B cell (primary cell): ENCODE data around the gene VPS13D. TPM values are rescaled to one million over a fixed set of nuclear protein-coding genes. Genes with fewer than 3 reads are reported as not detected.

Experiments used
- ATAC-seq: fragments of 200-7000 bp; cut with Tn5 transposase; one replicate; pipeline ENCODE4 v1.10.0; 2021; ENCODE audit warnings: low read depth, mild to moderate bottlenecking, moderate number of reproducible peaks, moderate library complexity
- CTCF ChIA-PET: fragments of 350-600 bp; sonication (Branson Sonifier 250); formaldehyde crosslinking; loops from one replicate; lab custom pipeline; 2021; ENCODE audit warnings: antibody characterized with exemption, inconsistent platforms; lab: Charles Lee
- POLR2A ChIA-PET: fragments of 350-600 bp; sonication (Branson Sonifier 250); formaldehyde crosslinking; loops from one replicate; lab custom pipeline; 2021; ENCODE audit warnings: antibody characterized with exemption; lab: Charles Lee
- DNase-seq: peaks from one replicate; pipeline ENCODE4 v3.0.0; 2013
- H2AFZ ChIP-seq: 2 replicates; pipeline ENCODE4 v1.6.1; 2012; ENCODE audit warnings: mild to moderate bottlenecking, low read depth, low read length; ENCODE audit not compliant: insufficient read depth, poor library complexity, severe bottlenecking
- H3K27ac ChIP-seq, 2 donors: 1 replicate in 1 of 2; 2 replicates in 1 of 2; pipeline ENCODE4 v1.5.1; 2012 to 2013; ENCODE audit warnings: low read length in 2 of 2, mild to moderate bottlenecking in 2 of 2, moderate library complexity in 1 of 2
- H3K27me3 ChIP-seq, 4 experiments: fragments of 200-600 bp in 1 of 4; sonication (generic) in 1 of 4; replicated peaks in 1 of 4; 1 replicate in 2 of 4; 2 replicates in 2 of 4; pipeline versions ENCODE4 v1.6.1 to v1.7.0; 2013 to 2016; ENCODE audit warnings: low read length in 3 of 4, mild to moderate bottlenecking in 2 of 4, mixed read lengths in 1 of 4, moderate library complexity in 1 of 4; ENCODE audit not compliant: insufficient read depth in 4 of 4, control insufficient read depth in 3 of 4; ENCODE audit errors: control extremely low read depth in 1 of 4
- H3K36me3 ChIP-seq, 2 experiments: replicated peaks in 1 of 2; 1 replicate in 1 of 2; 2 replicates in 1 of 2; pipeline versions ENCODE4 v1.6.1 to v1.7.1; 2013; ENCODE audit warnings: low read length in 1 of 2; ENCODE audit not compliant: insufficient read depth in 2 of 2, control insufficient read depth in 1 of 2; ENCODE audit errors: control extremely low read depth in 1 of 2, extremely low read depth in 1 of 2
- H3K4me1 ChIP-seq, 2 donors: fragments of 200-600 bp in 1 of 2; sonication (generic) in 1 of 2; 1 replicate in 1 of 2; 2 replicates in 1 of 2; pipeline versions ENCODE4 v1.5.1 to v1.6.1; 2013 to 2017; ENCODE audit warnings: low read length in 2 of 2; ENCODE audit not compliant: control insufficient read depth in 2 of 2, insufficient read depth in 2 of 2
- H3K4me2 ChIP-seq: replicated peaks from 2 replicates; pipeline ENCODE3; 2012; ENCODE audit warnings: mild to moderate bottlenecking, low read depth, low read length; ENCODE audit not compliant: poor library complexity, severe bottlenecking
- H3K4me3 ChIP-seq, 5 experiments: fragments of 200-600 bp in 1 of 5; sonication (generic) in 1 of 5; 1 replicate in 3 of 5; 2 replicates in 2 of 5; pipeline versions ENCODE4 v1.5.1 to v1.7.0; 2011 to 2016; ENCODE audit warnings: low read length in 4 of 5, mild to moderate bottlenecking in 4 of 5, low read depth in 2 of 5, control low read depth in 1 of 5, moderate library complexity in 1 of 5; ENCODE audit not compliant: insufficient read depth in 1 of 5; ENCODE audit errors: control extremely low read depth in 1 of 5, extremely low read depth in 1 of 5
- H3K79me2 ChIP-seq: fragments of 200-600 bp; sonication (generic); one replicate; pipeline ENCODE4 v1.6.0; 2016; ENCODE audit warnings: low read length; ENCODE audit not compliant: control insufficient read depth, insufficient read depth
- H3K9ac ChIP-seq: fragments of 200-600 bp; sonication (generic); 2 replicates; pipeline ENCODE4 v1.6.1; 2017; ENCODE audit warnings: mild to moderate bottlenecking, low read length, moderate library complexity
- H3K9me3 ChIP-seq, 3 donors: one replicate each; pipeline versions ENCODE4 v1.6.1 to v1.7.1; 2013; ENCODE audit warnings: low read length in 2 of 3; ENCODE audit not compliant: control insufficient read depth in 2 of 3, insufficient read depth in 1 of 3; ENCODE audit errors: control extremely low read depth in 1 of 3
- H4K20me1 ChIP-seq: 2 replicates; pipeline ENCODE4 v1.6.0; 2012; ENCODE audit warnings: mild to moderate bottlenecking, low read length; ENCODE audit not compliant: insufficient read depth, control insufficient read depth, poor library complexity, severe bottlenecking
- H3K27ac Mint-ChIP-seq: one replicate; pipeline ENCODE4 v1.8.0; 2021; ENCODE audit warnings: mixed read lengths
- H3K27me3 Mint-ChIP-seq: one replicate; pipeline ENCODE4 v1.8.0; 2021; ENCODE audit warnings: mixed read lengths
- H3K4me1 Mint-ChIP-seq: one replicate; pipeline ENCODE4 v1.8.0; 2021; ENCODE audit warnings: mixed read lengths
- H3K4me3 Mint-ChIP-seq: one replicate; pipeline ENCODE4 v1.8.0; 2021; ENCODE audit warnings: mixed read lengths
- H3K9me3 Mint-ChIP-seq: one replicate; pipeline ENCODE4 v1.8.0; 2022; ENCODE audit warnings: mixed read lengths; ENCODE audit not compliant: insufficient read depth
- CTCF ChIP-seq: fragments of 200-600 bp; IDR thresholded peaks from one replicate; pipeline ENCODE4 v1.8.0; 2022; ENCODE audit warnings: antibody characterized with exemption, mild to moderate bottlenecking
- EZH2 ChIP-seq: IDR thresholded peaks from 2 replicates; pipeline ENCODE4 v1.6.1; 2012; ENCODE audit warnings: borderline replicate concordance, low read depth, mild to moderate bottlenecking, moderate library complexity, low read length; ENCODE audit not compliant: insufficient read depth, poor library complexity, severe bottlenecking
- WGBS: methylation state at CpG from one replicate; pipeline ENCODE4 v1.1.5; 2013; ENCODE audit warnings: missing lambda C conversion rate; ENCODE audit not compliant: insufficient coverage; 5-methylcytosine and 5-hydroxymethylcytosine counted together
- intact Hi-C: fragments of 100-400 bp; cut with micrococcal nuclease; formaldehyde crosslinking; loops from one replicate; pipeline ENCODE4 v1.10.0; 2022
- polyA plus RNA-seq: library from polyadenylated mRNA; depleted of rRNA; stranded (reverse); fragments of >200 nt; gene quantifications from 2 replicates; pipeline ENCODE4 v1.2.3, GENCODE V29; 2012
- total RNA-seq, 2 donors: library from RNA; stranded (reverse); fragments of 120-200 nt in 1 of 2; gene quantifications; 1 replicate in 1 of 2; 2 replicates in 1 of 2; pipeline versions ENCODE4 v1.2.3 to v1.2.4, GENCODE V29; 2013 to 2022

VPS13D gene
- total and polyA plus RNA-seq, 2 donors (not counting 1 experiment from before 2014, with no cell fraction given): 29.9 to 104 TPM

- DNase-seq (no peak), ATAC-seq (no peak)
- Histone ChIP-seq H4K20me1 (no peaks in the 10 kb centered on the region), H3K9ac (no peak overlapping the region), H3K36me3 (peaks cover 0 to 54% of the 10 kb centered on the region in 2 experiments), H3K9me3 (peaks cover 0 to 9% (median 5%) of the 10 kb centered on the region in 3 donors), H2AFZ (no peak overlapping the region), H3K27ac (no peak overlapping the region), H3K79me2 (no peaks in the 10 kb centered on the region), H3K27me3 (no peaks in the 10 kb centered on the region), H3K4me2 (no peak overlapping the region), H3K4me3 (no peak overlapping the region), H3K4me1 (no peaks in the 10 kb centered on the region)
- Mint-ChIP-seq H3K27ac (no peak overlapping the region), H3K4me1 (peaks cover 2% of the 10 kb centered on the region), H3K9me3 (peaks cover 8% of the 10 kb centered on the region), H3K4me3 (no peak overlapping the region), H3K27me3 (no peaks in the 10 kb centered on the region)
- CTCF ChIA-PET: interaction anchor here (1.0 to 1.8 kb wide), 2 partner anchors 208 to 213 kb away, joined by 3 to 12 read pairs; no protein-coding TSS in a partner anchor
- POLR2A ChIA-PET: no interaction called here
- WGBS: 90% methylated on average over 5 of the region's 8 CpGs
- no peak for TF ChIP-seq CTCF
- TF ChIP-seq EZH2: no peak
- intact Hi-C loops: no loop called here
Observed at GRCh38 chr1:12406211-12407021, 176.6 kb downstream of the VPS13D start.
